H9 (cell line): ENCODE data around the gene SYNPO. TPM values are rescaled to one million over a fixed set of nuclear protein-coding genes. Genes with fewer than 3 reads are reported as not detected.

Experiments used
- DNase-seq: peaks from one replicate; pipeline ENCODE4 v3.0.0-alpha.2; 2017
- H2AFZ ChIP-seq: one replicate; pipeline ENCODE4 v1.6.1; 2013; ENCODE audit warnings: mild to moderate bottlenecking, low read length, control low read depth, moderate library complexity
- H2AK5ac ChIP-seq: 2 replicates; pipeline ENCODE4 v1.6.1; 2013; ENCODE audit warnings: low read length, control low read depth, mixed read lengths; ENCODE audit not compliant: insufficient read length
- H2BK120ac ChIP-seq: one replicate; pipeline ENCODE4 v1.6.1; 2013; ENCODE audit warnings: low read depth, mild to moderate bottlenecking, low read length, control low read depth, inconsistent platforms; ENCODE audit not compliant: poor library complexity, severe bottlenecking
- H2BK12ac ChIP-seq: 2 replicates; pipeline ENCODE4 v1.6.1; 2013; ENCODE audit warnings: low read length, control low read depth, mixed read lengths, low read depth; ENCODE audit not compliant: insufficient read length
- H2BK15ac ChIP-seq: 2 replicates; pipeline ENCODE4 v1.6.1; 2013; ENCODE audit warnings: low read depth, low read length, control low read depth
- H2BK20ac ChIP-seq: one replicate; pipeline ENCODE4 v1.6.1; 2013; ENCODE audit warnings: low read depth, mild to moderate bottlenecking, low read length, control low read depth, inconsistent platforms; ENCODE audit not compliant: poor library complexity, severe bottlenecking
- H2BK5ac ChIP-seq: 2 replicates; pipeline ENCODE4 v1.6.1; 2013; ENCODE audit warnings: low read length, control low read depth, mixed read lengths; ENCODE audit not compliant: insufficient read length
- H3K14ac ChIP-seq: 2 replicates; pipeline ENCODE4 v1.6.1; 2013; ENCODE audit warnings: low read length, control low read depth; ENCODE audit not compliant: insufficient read depth
- H3K18ac ChIP-seq: 2 replicates; pipeline ENCODE4 v1.6.1; 2013; ENCODE audit warnings: low read depth, mild to moderate bottlenecking, mixed read lengths, low read length, control low read depth; ENCODE audit not compliant: insufficient read length
- H3K23ac ChIP-seq: 2 replicates; pipeline ENCODE4 v1.6.1; 2013; ENCODE audit warnings: low read length, control low read depth, mixed read lengths, low read depth; ENCODE audit not compliant: insufficient read length
- H3K23me2 ChIP-seq: 2 replicates; pipeline ENCODE4 v1.6.1; 2013; ENCODE audit warnings: low read depth, mild to moderate bottlenecking, mixed read lengths, low read length, control low read depth; ENCODE audit not compliant: insufficient read length, poor library complexity, severe bottlenecking
- H3K27ac ChIP-seq: 2 replicates; pipeline ENCODE4 v1.5.1; 2013; ENCODE audit warnings: low read length, control low read depth, mixed read lengths, low read depth; ENCODE audit not compliant: insufficient read length
- H3K27me3 ChIP-seq: 2 replicates; pipeline ENCODE4 v1.6.1; 2013; ENCODE audit warnings: low read length, control low read depth, inconsistent platforms; ENCODE audit not compliant: insufficient read depth
- H3K4ac ChIP-seq: 2 replicates; pipeline ENCODE4 v1.6.1; 2013; ENCODE audit warnings: low read depth, mild to moderate bottlenecking, control low read depth, inconsistent platforms, low read length, moderate library complexity
- H3K4me1 ChIP-seq: 2 replicates; pipeline ENCODE4 v1.6.1; 2013; ENCODE audit warnings: low read length, control low read depth, inconsistent platforms; ENCODE audit not compliant: insufficient read depth
- H3K4me2 ChIP-seq: 2 replicates; pipeline ENCODE4 v1.6.1; 2013; ENCODE audit warnings: low read length, control low read depth, mixed read lengths; ENCODE audit not compliant: insufficient read length, insufficient read depth
- H3K56ac ChIP-seq: 2 replicates; pipeline ENCODE4 v1.6.1; 2013; ENCODE audit warnings: low read depth, mild to moderate bottlenecking, mixed read lengths, low read length, control low read depth; ENCODE audit not compliant: insufficient read length
- H3K79me1 ChIP-seq: 2 replicates; pipeline ENCODE4 v1.6.1; 2013; ENCODE audit warnings: low read depth, mild to moderate bottlenecking, moderate library complexity, low read length, control low read depth, inconsistent platforms; ENCODE audit not compliant: insufficient read depth, poor library complexity, severe bottlenecking
- H3K79me2 ChIP-seq: 2 replicates; pipeline ENCODE4 v1.6.1; 2013; ENCODE audit warnings: low read length, control low read depth, inconsistent platforms; ENCODE audit not compliant: insufficient read depth
- H3K9ac ChIP-seq: 2 replicates; pipeline ENCODE4 v1.6.1; 2013; ENCODE audit warnings: low read length, control low read depth, mixed read lengths; ENCODE audit not compliant: insufficient read length; ENCODE audit errors: extremely low read depth
- H3K9me3 ChIP-seq: one replicate; pipeline ENCODE4 v1.6.1; 2013; ENCODE audit warnings: low read depth, low read length, inconsistent platforms; ENCODE audit not compliant: control insufficient read depth
- H3T11ph ChIP-seq: one replicate; pipeline ENCODE4 v1.6.1; 2013; ENCODE audit warnings: mild to moderate bottlenecking, low read length, control low read depth, inconsistent platforms
- H4K20me1 ChIP-seq: one replicate; pipeline ENCODE4 v1.6.1; 2013; ENCODE audit not compliant: control insufficient read depth, insufficient read length, insufficient read depth
- H4K5ac ChIP-seq: 2 replicates; pipeline ENCODE4 v1.6.1; 2013; ENCODE audit warnings: low read depth, mild to moderate bottlenecking, mixed read lengths, low read length, control low read depth; ENCODE audit not compliant: insufficient read length
- H4K8ac ChIP-seq: replicated peaks from 2 replicates; pipeline ENCODE4 v1.6.1; 2013; ENCODE audit warnings: low read length, control low read depth, mixed read lengths, low read depth; ENCODE audit not compliant: insufficient read length
- H4K91ac ChIP-seq: 2 replicates; pipeline ENCODE4 v1.6.1; 2013; ENCODE audit warnings: low read depth, mild to moderate bottlenecking, moderate library complexity, mixed read lengths, low read length, control low read depth; ENCODE audit not compliant: insufficient read length
- H3K27ac Mint-ChIP-seq, 3 experiments: 2 replicates in 2 of 3; 3 replicates in 1 of 3; pipeline ENCODE4 v1.8.0; 2020 to 2021; ENCODE audit warnings: mixed read lengths in 3 of 3, mild to moderate bottlenecking in 1 of 3, moderate library complexity in 1 of 3
- H3K27me3 Mint-ChIP-seq: 2 replicates; pipeline ENCODE4 v1.8.0; 2021; ENCODE audit warnings: low read depth, mild to moderate bottlenecking, moderate library complexity, mixed read lengths
- H3K36me3 Mint-ChIP-seq, 3 experiments: 2 replicates in 2 of 3; 3 replicates in 1 of 3; pipeline ENCODE4 v1.8.0; 2020 to 2021; ENCODE audit warnings: low read depth in 3 of 3, mixed read lengths in 3 of 3; ENCODE audit not compliant: insufficient read depth in 1 of 3
- H3K4me1 Mint-ChIP-seq, 2 experiments: 2 replicates each; pipeline ENCODE4 v1.8.0; 2020; ENCODE audit warnings: mixed read lengths in 2 of 2
- H3K4me3 Mint-ChIP-seq, 2 experiments: 2 replicates in 1 of 2; 3 replicates in 1 of 2; pipeline ENCODE4 v1.8.0; 2020 to 2021; ENCODE audit warnings: mild to moderate bottlenecking in 2 of 2, mixed read lengths in 2 of 2, moderate library complexity in 1 of 2
- H3K9me3 Mint-ChIP-seq, 2 experiments: 2 replicates in 1 of 2; 3 replicates in 1 of 2; pipeline ENCODE4 v1.8.0; 2020; ENCODE audit warnings: mild to moderate bottlenecking in 2 of 2, mixed read lengths in 2 of 2, moderate library complexity in 1 of 2
- CTCF ChIP-seq: fragments of 200-600 bp; sonication (generic); conservative IDR thresholded peaks from 3 replicates; pipeline ENCODE4 v1.8.0; 2021; ENCODE audit warnings: antibody characterized with exemption, mild to moderate bottlenecking
- WGBS: extraction: QIAGEN DNeasy Blood & Tissue Kit; methylation state at CpG from one replicate; pipeline ENCODE4 v1.1.7; 2013; ENCODE audit warnings: missing lambda C conversion rate, low lambda C conversion rate, mixed read lengths; ENCODE audit not compliant: insufficient read length; ENCODE audit errors: extremely low coverage; 5-methylcytosine and 5-hydroxymethylcytosine counted together
- total RNA-seq: library from RNA; stranded (reverse); gene quantifications from 2 replicates; pipeline ENCODE4 v1.2.1, GENCODE V29; 2021

The SYNPO gene
- total RNA-seq, 1 experiment from 2014 or later, result 1.7 TPM

GRCh38 chr5:150596826-150597225, 43.6 kb upstream of the SYNPO start:
- Histone ChIP-seq H4K8ac (no peak overlapping the region), H3K56ac (no peak overlapping the region), H3K9ac (no peak overlapping the region), H2BK5ac (no peak overlapping the region), H3K27ac (no peak overlapping the region), H3K23ac (no peak overlapping the region), H3K79me2 (no peaks in the 10 kb centered on the region), H2BK20ac (no peak overlapping the region), H2BK15ac (no peak overlapping the region), H4K5ac (no peak overlapping the region), H3K23me2 (no peaks in the 10 kb centered on the region), H2BK120ac (no peak overlapping the region), H3K4ac (no peak overlapping the region), H3K4me2 (no peak overlapping the region), H3K27me3 (no peaks in the 10 kb centered on the region), H2AFZ (no peak overlapping the region), H3K4me1 (no peaks in the 10 kb centered on the region), H3K14ac (no peak overlapping the region), H3T11ph (no peak overlapping the region), H2BK12ac (no peak overlapping the region), H2AK5ac (no peak overlapping the region), H3K79me1 (no peaks in the 10 kb centered on the region), H3K18ac (no peak overlapping the region), H4K91ac (no peak overlapping the region), H4K20me1 (no peaks in the 10 kb centered on the region), H3K9me3 (no peaks in the 10 kb centered on the region)
- no peaks in the 10 kb centered on the region for H3K27me3 Mint-ChIP-seq
- WGBS, result no CpG with 5 or more reads among the region's 3 CpGs
- H3K4me3 Mint-ChIP-seq, result no peak overlapping the region; a peak in 1 of 5 replicates
- peaks cover 11 to 20% of the 10 kb centered on the region in 2 experiments for H3K4me1 Mint-ChIP-seq
- DNase-seq, result no peak
- no peaks in the 10 kb centered on the region; a peak in 1 of 7 replicates for H3K36me3 Mint-ChIP-seq
- TF ChIP-seq CTCF, result no peak
- no peak overlapping the region; a peak in 1 of 7 replicates for H3K27ac Mint-ChIP-seq
- H3K9me3 Mint-ChIP-seq, result no peaks in the 10 kb centered on the region
